H9 (cell line): ENCODE results near the gene ALKBH4. TPM values are rescaled to one million over a fixed set of nuclear protein-coding genes. Genes with fewer than 3 reads are reported as not detected.
"Not testable (repeated sequence)": the region's sequence is repeated elsewhere in the genome, so short reads cannot be mapped to it uniquely, and the experiment has no call there.

Source experiments
- DNase-seq: peaks from one replicate; pipeline ENCODE4 v3.0.0-alpha.2; 2017
- H2AFZ ChIP-seq: one replicate; pipeline ENCODE4 v1.6.1; 2013; ENCODE audit warnings: mild to moderate bottlenecking, low read length, control low read depth, moderate library complexity
- H2AK5ac ChIP-seq: 2 replicates; pipeline ENCODE4 v1.6.1; 2013; ENCODE audit warnings: low read length, control low read depth, mixed read lengths; ENCODE audit not compliant: insufficient read length
- H2BK120ac ChIP-seq: one replicate; pipeline ENCODE4 v1.6.1; 2013; ENCODE audit warnings: low read depth, mild to moderate bottlenecking, low read length, control low read depth, inconsistent platforms; ENCODE audit not compliant: poor library complexity, severe bottlenecking
- H2BK12ac ChIP-seq: 2 replicates; pipeline ENCODE4 v1.6.1; 2013; ENCODE audit warnings: low read length, control low read depth, mixed read lengths, low read depth; ENCODE audit not compliant: insufficient read length
- H2BK15ac ChIP-seq: 2 replicates; pipeline ENCODE4 v1.6.1; 2013; ENCODE audit warnings: low read depth, low read length, control low read depth
- H2BK20ac ChIP-seq: one replicate; pipeline ENCODE4 v1.6.1; 2013; ENCODE audit warnings: low read depth, mild to moderate bottlenecking, low read length, control low read depth, inconsistent platforms; ENCODE audit not compliant: poor library complexity, severe bottlenecking
- H2BK5ac ChIP-seq: 2 replicates; pipeline ENCODE4 v1.6.1; 2013; ENCODE audit warnings: low read length, control low read depth, mixed read lengths; ENCODE audit not compliant: insufficient read length
- H3K14ac ChIP-seq: 2 replicates; pipeline ENCODE4 v1.6.1; 2013; ENCODE audit warnings: low read length, control low read depth; ENCODE audit not compliant: insufficient read depth
- H3K18ac ChIP-seq: 2 replicates; pipeline ENCODE4 v1.6.1; 2013; ENCODE audit warnings: low read depth, mild to moderate bottlenecking, mixed read lengths, low read length, control low read depth; ENCODE audit not compliant: insufficient read length
- H3K23ac ChIP-seq: 2 replicates; pipeline ENCODE4 v1.6.1; 2013; ENCODE audit warnings: low read length, control low read depth, mixed read lengths, low read depth; ENCODE audit not compliant: insufficient read length
- H3K23me2 ChIP-seq: 2 replicates; pipeline ENCODE4 v1.6.1; 2013; ENCODE audit warnings: low read depth, mild to moderate bottlenecking, mixed read lengths, low read length, control low read depth; ENCODE audit not compliant: insufficient read length, poor library complexity, severe bottlenecking
- H3K27ac ChIP-seq: 2 replicates; pipeline ENCODE4 v1.5.1; 2013; ENCODE audit warnings: low read length, control low read depth, mixed read lengths, low read depth; ENCODE audit not compliant: insufficient read length
- H3K27me3 ChIP-seq: 2 replicates; pipeline ENCODE4 v1.6.1; 2013; ENCODE audit warnings: low read length, control low read depth, inconsistent platforms; ENCODE audit not compliant: insufficient read depth
- H3K4ac ChIP-seq: 2 replicates; pipeline ENCODE4 v1.6.1; 2013; ENCODE audit warnings: low read depth, mild to moderate bottlenecking, control low read depth, inconsistent platforms, low read length, moderate library complexity
- H3K4me1 ChIP-seq: 2 replicates; pipeline ENCODE4 v1.6.1; 2013; ENCODE audit warnings: low read length, control low read depth, inconsistent platforms; ENCODE audit not compliant: insufficient read depth
- H3K4me2 ChIP-seq: 2 replicates; pipeline ENCODE4 v1.6.1; 2013; ENCODE audit warnings: low read length, control low read depth, mixed read lengths; ENCODE audit not compliant: insufficient read length, insufficient read depth
- H3K56ac ChIP-seq: 2 replicates; pipeline ENCODE4 v1.6.1; 2013; ENCODE audit warnings: low read depth, mild to moderate bottlenecking, mixed read lengths, low read length, control low read depth; ENCODE audit not compliant: insufficient read length
- H3K79me1 ChIP-seq: 2 replicates; pipeline ENCODE4 v1.6.1; 2013; ENCODE audit warnings: low read depth, mild to moderate bottlenecking, moderate library complexity, low read length, control low read depth, inconsistent platforms; ENCODE audit not compliant: insufficient read depth, poor library complexity, severe bottlenecking
- H3K79me2 ChIP-seq: 2 replicates; pipeline ENCODE4 v1.6.1; 2013; ENCODE audit warnings: low read length, control low read depth, inconsistent platforms; ENCODE audit not compliant: insufficient read depth
- H3K9ac ChIP-seq: 2 replicates; pipeline ENCODE4 v1.6.1; 2013; ENCODE audit warnings: low read length, control low read depth, mixed read lengths; ENCODE audit not compliant: insufficient read length; ENCODE audit errors: extremely low read depth
- H3K9me3 ChIP-seq: one replicate; pipeline ENCODE4 v1.6.1; 2013; ENCODE audit warnings: low read depth, low read length, inconsistent platforms; ENCODE audit not compliant: control insufficient read depth
- H3T11ph ChIP-seq: one replicate; pipeline ENCODE4 v1.6.1; 2013; ENCODE audit warnings: mild to moderate bottlenecking, low read length, control low read depth, inconsistent platforms
- H4K20me1 ChIP-seq: one replicate; pipeline ENCODE4 v1.6.1; 2013; ENCODE audit not compliant: control insufficient read depth, insufficient read length, insufficient read depth
- H4K5ac ChIP-seq: 2 replicates; pipeline ENCODE4 v1.6.1; 2013; ENCODE audit warnings: low read depth, mild to moderate bottlenecking, mixed read lengths, low read length, control low read depth; ENCODE audit not compliant: insufficient read length
- H4K8ac ChIP-seq: replicated peaks from 2 replicates; pipeline ENCODE4 v1.6.1; 2013; ENCODE audit warnings: low read length, control low read depth, mixed read lengths, low read depth; ENCODE audit not compliant: insufficient read length
- H4K91ac ChIP-seq: 2 replicates; pipeline ENCODE4 v1.6.1; 2013; ENCODE audit warnings: low read depth, mild to moderate bottlenecking, moderate library complexity, mixed read lengths, low read length, control low read depth; ENCODE audit not compliant: insufficient read length
- H3K27ac Mint-ChIP-seq, 3 experiments: 2 replicates in 2 of 3; 3 replicates in 1 of 3; pipeline ENCODE4 v1.8.0; 2020 to 2021; ENCODE audit warnings: mixed read lengths in 3 of 3, mild to moderate bottlenecking in 1 of 3, moderate library complexity in 1 of 3
- H3K27me3 Mint-ChIP-seq: 2 replicates; pipeline ENCODE4 v1.8.0; 2021; ENCODE audit warnings: low read depth, mild to moderate bottlenecking, moderate library complexity, mixed read lengths
- H3K36me3 Mint-ChIP-seq, 3 experiments: 2 replicates in 2 of 3; 3 replicates in 1 of 3; pipeline ENCODE4 v1.8.0; 2020 to 2021; ENCODE audit warnings: low read depth in 3 of 3, mixed read lengths in 3 of 3; ENCODE audit not compliant: insufficient read depth in 1 of 3
- H3K4me1 Mint-ChIP-seq, 2 experiments: 2 replicates each; pipeline ENCODE4 v1.8.0; 2020; ENCODE audit warnings: mixed read lengths in 2 of 2
- H3K4me3 Mint-ChIP-seq, 2 experiments: 2 replicates in 1 of 2; 3 replicates in 1 of 2; pipeline ENCODE4 v1.8.0; 2020 to 2021; ENCODE audit warnings: mild to moderate bottlenecking in 2 of 2, mixed read lengths in 2 of 2, moderate library complexity in 1 of 2
- H3K9me3 Mint-ChIP-seq, 2 experiments: 2 replicates in 1 of 2; 3 replicates in 1 of 2; pipeline ENCODE4 v1.8.0; 2020; ENCODE audit warnings: mild to moderate bottlenecking in 2 of 2, mixed read lengths in 2 of 2, moderate library complexity in 1 of 2
- WGBS: extraction: QIAGEN DNeasy Blood & Tissue Kit; methylation state at CpG from one replicate; pipeline ENCODE4 v1.1.7; 2013; ENCODE audit warnings: missing lambda C conversion rate, low lambda C conversion rate, mixed read lengths; ENCODE audit not compliant: insufficient read length; ENCODE audit errors: extremely low coverage; 5-methylcytosine and 5-hydroxymethylcytosine counted together
- total RNA-seq: library from RNA; stranded (reverse); gene quantifications from 2 replicates; pipeline ENCODE4 v1.2.1, GENCODE V29; 2021

The ALKBH4 gene
- total RNA-seq, 1 experiment from 2014 or later = 23.9 TPM

- H3K23ac ChIP-seq, H3K56ac ChIP-seq, H4K5ac ChIP-seq, H3K4me2 ChIP-seq, H3K79me2 ChIP-seq, H2BK5ac ChIP-seq, H4K20me1 ChIP-seq, H3K4me1 Mint-ChIP-seq, H3K9me3 Mint-ChIP-seq, H3K27ac Mint-ChIP-seq, H3K9me3 ChIP-seq, H3K79me1 ChIP-seq, H2AK5ac ChIP-seq, H3K27me3 Mint-ChIP-seq, H2BK12ac ChIP-seq, H3T11ph ChIP-seq, H3K9ac ChIP-seq, H4K8ac ChIP-seq, H3K4me3 Mint-ChIP-seq, H3K14ac ChIP-seq, H3K4ac ChIP-seq, H3K23me2 ChIP-seq, H2AFZ ChIP-seq, H4K91ac ChIP-seq, H3K36me3 Mint-ChIP-seq, H2BK120ac ChIP-seq, H3K18ac ChIP-seq, H2BK15ac ChIP-seq, H3K27me3 ChIP-seq, H3K4me1 ChIP-seq, DNase-seq, H2BK20ac ChIP-seq, H3K27ac ChIP-seq: not testable (repeated sequence)
- no CpG with 5 or more reads among the region's 67 CpGs for WGBS
These were observed 29.9 kb upstream of the ALKBH4 start for GRCh38 chr7:102494473-102495149.

- H2AK5ac ChIP-seq, H3K23me2 ChIP-seq, H3K23ac ChIP-seq, H3K4me2 ChIP-seq, H2BK5ac ChIP-seq, H3K36me3 Mint-ChIP-seq, H4K20me1 ChIP-seq, H3K27ac Mint-ChIP-seq, H4K91ac ChIP-seq, H3T11ph ChIP-seq, H3K9me3 Mint-ChIP-seq, H3K56ac ChIP-seq, H3K4me1 Mint-ChIP-seq, H2BK15ac ChIP-seq, H3K4ac ChIP-seq, H3K18ac ChIP-seq, H2BK120ac ChIP-seq, H3K27me3 ChIP-seq, H3K79me1 ChIP-seq, H3K14ac ChIP-seq, H3K9me3 ChIP-seq, DNase-seq, H3K27ac ChIP-seq, H4K5ac ChIP-seq, H2BK12ac ChIP-seq, H2BK20ac ChIP-seq, H3K27me3 Mint-ChIP-seq, H3K4me3 Mint-ChIP-seq, H3K9ac ChIP-seq, H2AFZ ChIP-seq, H3K79me2 ChIP-seq, H3K4me1 ChIP-seq, H4K8ac ChIP-seq: not testable (repeated sequence)
- no CpG with 5 or more reads among the region's 15 CpGs for WGBS
These were observed 29.4 kb upstream of the ALKBH4 start for GRCh38 chr7:102494026-102494425.
